NCI-H2196 treated with DMSO at 0.1 percent for 48 hours (cell line): Measurements from ENCODE around the gene PSORS1C1.
"Not testable (repeated sequence)": the region's sequence is repeated elsewhere in the genome, so short reads cannot be mapped to it uniquely, and the experiment has no call there.

ENCODE experiments used
- DNase-seq: peaks from one replicate; lab custom pipeline; 2025; ENCODE audit not compliant: unreplicated experiment; lab: John Stamatoyannopoulos, UW

PSORS1C1 gene, protein sequence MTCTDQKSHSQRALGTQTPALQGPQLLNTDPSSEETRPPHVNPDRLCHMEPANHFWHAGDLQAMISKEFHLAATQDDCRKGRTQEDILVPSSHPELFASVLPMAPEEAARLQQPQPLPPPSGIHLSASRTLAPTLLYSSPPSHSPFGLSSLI

DNA sequence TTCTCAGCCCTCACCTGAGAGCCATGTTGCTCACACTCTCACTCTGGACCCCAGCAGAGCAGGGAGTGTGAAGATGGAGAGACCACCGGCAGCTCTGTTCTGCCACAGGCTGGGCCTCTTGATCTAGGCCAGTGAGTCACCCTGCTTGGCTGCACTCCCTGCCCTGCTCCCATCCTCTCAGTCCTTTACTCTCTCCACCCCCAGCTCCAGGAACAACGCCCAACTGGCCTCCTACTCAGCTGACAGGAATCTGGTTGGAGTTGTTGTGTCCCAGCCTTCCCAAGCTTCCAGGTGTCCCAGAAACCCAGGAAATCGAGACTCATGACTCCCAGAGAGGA, at the start of gene PSORS1C1:
TSS of gene PSORS1C1 (plus strand) at position 260 of the 338 bp plus-strand sequence. CDS start 14,833 bp downstream, outside the sequence.
- no peak for DNase-seq

GRCh38 chr6:31065556-31065955, 49.0 kb upstream of the PSORS1C1 start:
- DNase-seq, result no peak

- DNase-seq, result not testable (repeated sequence)
Measured at GRCh38 chr6:31067028-31067427, 47.6 kb upstream of the PSORS1C1 start.

DNA sequence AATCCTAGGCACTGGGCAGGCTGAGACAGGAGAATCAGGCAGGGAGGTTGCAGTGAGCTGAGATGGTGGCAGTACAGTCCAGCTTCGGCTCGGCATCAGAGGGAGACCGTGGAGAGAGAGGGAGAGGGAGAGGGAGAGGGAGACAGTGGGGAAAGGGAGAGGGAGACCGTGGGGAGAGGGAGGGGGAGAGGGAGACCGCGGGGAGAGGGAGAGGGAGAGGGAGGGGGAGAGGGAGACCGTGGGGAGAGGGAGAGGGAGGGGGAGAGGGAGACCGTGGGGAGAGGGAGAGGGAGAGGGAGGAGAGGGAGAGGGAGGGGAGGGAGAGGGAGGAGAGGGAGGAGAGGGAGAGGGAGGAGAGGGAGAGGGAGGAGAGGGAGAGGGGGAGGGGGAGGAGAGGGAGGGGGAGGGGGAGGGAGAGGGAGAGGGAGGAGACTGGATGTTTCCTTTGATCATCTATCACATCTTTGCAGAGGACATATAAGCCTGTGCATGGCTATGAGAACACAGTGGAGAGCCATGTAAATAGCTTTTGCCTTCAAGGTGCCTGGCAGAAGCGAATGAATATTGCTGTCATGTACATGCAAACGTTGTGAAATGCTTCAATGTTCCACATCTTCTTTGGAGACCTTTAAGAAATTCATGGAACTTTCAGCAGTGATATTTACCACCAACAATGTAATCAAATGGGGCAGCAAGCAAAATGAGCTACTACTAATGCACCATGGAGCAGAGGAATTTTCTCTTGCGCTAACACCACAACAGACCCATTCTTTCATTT, 46.5 kb upstream of the PSORS1C1 start:
- DNase-seq, result not testable (repeated sequence)

DNA sequence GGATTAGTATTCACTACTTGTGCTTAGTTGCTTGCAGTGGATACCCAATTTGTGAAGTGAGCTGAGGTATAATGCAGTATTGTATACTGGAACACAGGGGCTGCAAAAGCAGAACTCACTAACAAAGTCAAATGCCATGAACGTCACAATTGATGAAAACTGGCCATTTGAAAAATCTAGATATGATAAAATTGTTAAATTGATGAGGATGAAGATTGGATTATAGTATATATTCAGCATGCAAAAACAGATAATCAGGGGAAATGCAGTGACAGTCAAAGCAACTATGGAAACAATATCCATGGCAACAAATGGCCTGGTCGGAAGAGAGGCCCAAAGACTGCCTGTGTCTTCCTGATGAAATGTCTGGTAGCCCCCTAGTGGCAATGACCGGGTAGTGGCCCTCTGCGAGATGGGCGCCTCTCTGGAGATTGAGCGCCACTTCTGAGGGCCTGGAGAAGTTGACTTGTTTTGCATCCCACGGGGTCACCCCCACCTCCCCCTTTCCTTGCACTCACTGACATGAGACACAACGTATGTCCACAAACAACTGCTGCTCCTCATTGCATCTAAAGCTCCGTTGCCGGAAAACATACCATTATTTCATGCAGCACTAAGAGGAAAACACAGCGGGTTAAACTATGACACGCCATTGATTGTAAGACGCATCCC, 45.8 kb upstream of the PSORS1C1 start:
- peak; percentile 51 for DNase-seq

DNA sequence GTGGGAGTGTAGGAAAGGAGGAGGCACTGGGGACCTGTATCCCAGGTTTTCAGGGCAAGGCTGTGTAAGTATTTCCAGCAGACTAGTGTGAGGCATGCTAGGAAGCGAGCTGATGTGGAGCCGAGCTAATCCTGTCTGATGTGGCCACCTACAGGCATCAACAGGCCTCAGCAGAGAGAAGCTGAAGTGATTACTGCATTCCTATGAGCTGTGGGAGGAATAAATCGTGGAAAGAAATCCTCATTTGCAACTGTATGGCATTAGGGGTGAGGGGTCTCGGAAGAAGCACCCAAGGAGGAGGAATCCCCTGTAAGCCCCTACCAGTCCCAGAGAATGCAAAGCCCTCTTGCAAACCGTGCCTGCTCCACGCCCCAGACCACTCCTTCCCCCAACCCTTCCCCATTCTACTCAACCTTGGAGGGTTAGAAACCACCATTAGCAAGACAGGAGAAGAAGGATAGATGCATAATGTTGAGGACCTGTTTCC, 43.8 kb upstream of the PSORS1C1 start:
- DNase-seq, result peak; percentile 18

DNA sequence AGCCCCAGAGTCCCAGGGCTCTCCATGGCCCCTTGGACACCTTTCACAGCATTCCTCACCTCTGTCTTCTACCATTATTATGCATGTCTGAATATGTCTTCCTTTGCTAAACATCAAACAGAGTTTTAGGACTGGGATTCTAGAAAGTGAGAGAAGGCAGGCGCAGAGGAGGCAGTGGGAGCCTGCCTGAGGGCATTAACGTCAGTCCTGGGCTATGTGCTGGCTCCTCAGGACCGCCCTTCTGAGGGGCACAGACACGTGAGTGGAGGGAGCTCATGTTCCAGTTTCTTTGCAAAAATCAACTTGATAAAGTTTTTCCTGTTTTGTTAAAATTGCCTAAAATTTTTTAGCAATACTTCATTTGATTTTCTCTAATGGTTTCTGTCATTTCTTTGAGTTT, 40.2 kb upstream of the PSORS1C1 start:
- DNase-seq, result no peak

GRCh38 chr6:31075528-31075927, 39.1 kb upstream of the PSORS1C1 start:
- DNase-seq, result no peak

DNA sequence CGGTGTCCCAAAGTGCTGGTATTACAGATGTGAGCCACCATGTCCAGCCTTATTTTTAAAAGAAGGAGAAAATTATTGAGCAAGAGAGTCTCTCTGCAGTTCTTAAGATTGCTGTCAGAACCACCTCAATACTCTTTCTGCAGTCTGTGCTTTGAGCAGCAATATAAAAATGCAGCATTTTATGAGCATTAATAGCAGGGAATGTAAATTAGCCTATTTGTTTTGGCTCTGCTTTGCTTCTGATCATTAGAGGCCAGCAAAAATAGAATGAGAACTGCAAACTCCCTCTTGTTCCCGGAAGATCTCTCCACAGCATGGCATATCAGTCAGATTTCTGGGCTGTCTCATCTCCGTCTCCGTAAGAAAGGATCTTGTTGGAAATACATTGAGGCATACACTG, 38.0 kb upstream of the PSORS1C1 start:
- DNase-seq, result no peak

GRCh38 chr6:31079656-31080261, 34.8 kb upstream of the PSORS1C1 start:
- DNase-seq, result peak; percentile 52

DNA sequence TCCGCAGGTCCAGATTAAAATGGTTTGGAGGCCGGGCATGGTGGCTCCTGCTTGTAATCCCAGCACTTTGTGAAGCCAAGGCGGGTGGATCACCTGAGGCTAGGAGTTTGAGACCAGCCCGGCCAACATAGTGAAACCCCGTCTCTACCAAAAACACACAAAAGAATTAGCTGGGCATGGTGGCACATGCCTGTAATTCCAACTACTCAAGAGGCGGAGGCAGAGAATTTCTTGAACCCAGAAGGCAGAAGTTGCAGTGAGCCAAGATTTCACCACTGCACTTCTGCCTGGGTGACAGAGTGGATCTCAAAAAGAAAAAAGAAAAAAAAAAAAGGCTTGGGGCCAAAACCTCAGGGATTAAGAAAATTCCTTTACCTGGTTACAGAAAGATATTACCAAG, 32.7 kb upstream of the PSORS1C1 start:
- DNase-seq, result no peak

- DNase-seq, result no peak
Measured at GRCh38 chr6:31083742-31084354, 30.8 kb upstream of the PSORS1C1 start.

DNA sequence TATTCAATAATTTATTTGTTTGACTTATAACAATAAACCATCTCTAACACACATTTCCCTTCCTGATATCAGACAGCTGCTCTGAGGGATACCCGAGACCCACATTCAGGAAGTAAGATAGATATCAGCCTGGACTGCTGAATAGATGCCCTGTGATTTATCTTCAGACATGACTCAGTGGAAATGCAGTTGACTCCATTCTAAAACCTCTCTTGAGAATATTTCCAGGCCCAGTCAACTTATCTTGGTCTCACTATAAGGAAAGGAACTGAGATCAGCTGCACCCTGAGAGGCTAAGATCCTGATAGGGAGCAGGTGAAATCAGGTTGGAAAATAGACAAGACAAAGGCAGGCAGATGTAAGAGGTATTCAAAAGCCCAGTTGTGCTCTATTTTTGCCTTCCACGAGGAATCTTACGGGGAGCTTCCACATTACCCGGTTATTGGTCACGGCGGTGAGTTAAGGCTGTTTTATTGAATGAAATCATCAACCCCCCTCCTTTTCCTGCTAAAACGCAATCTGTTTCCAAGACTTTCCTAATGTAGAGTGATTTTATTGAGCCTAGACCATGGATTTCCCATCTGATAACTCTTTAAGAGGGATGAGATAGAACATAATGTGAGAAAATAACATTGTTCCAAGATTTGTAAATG, 27.7 kb upstream of the PSORS1C1 start:
- DNase-seq, result no peak

GRCh38 chr6:31087494-31088089, 27.0 kb upstream of the PSORS1C1 start:
- peak; percentile 33 for DNase-seq

- DNase-seq, result no peak
Measured at GRCh38 chr6:31090275-31090972, 24.2 kb upstream of the PSORS1C1 start.

DNA sequence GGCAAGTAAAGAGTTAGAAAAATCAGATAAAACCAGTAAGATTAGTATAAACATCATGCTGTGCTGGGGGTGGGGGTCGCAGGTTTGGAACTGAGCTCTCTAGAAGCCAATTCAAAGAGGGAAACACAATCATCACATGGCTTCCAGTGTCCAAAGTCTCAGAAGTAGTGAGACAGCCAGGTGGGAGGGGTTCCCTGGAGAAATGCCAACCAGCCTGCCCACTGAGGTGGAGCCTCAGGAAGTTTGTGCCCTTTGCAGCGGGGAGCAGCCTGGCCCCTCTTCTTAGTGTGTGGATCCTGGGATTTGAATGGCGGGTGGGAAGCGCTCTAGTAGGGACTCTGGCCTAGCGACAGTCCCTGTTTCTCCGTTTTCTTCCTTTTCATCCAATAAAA, 23.6 kb upstream of the PSORS1C1 start:
- no peak for DNase-seq

GRCh38 chr6:31091680-31092079, 22.9 kb upstream of the PSORS1C1 start:
- DNase-seq, result no peak

DNA sequence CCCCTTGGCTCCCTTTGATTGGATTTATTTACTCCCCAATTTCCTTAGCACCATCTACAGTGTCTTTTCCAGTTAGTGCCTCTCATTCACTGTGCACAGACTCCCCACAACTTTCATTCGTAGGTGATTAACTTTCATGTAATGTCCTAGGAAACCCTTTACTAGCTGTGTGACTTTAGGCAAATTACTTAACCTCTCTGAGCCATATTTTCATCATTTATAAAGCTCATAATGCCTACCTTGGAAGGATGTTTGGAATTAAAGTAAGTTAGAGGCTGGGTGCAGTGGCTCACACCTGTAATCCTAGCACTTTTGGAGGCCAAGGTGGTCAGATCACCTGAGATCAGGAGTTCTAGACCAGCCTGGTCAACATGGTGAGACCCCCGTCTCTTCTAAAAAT, 22.4 kb upstream of the PSORS1C1 start:
- DNase-seq, result no peak

DNA sequence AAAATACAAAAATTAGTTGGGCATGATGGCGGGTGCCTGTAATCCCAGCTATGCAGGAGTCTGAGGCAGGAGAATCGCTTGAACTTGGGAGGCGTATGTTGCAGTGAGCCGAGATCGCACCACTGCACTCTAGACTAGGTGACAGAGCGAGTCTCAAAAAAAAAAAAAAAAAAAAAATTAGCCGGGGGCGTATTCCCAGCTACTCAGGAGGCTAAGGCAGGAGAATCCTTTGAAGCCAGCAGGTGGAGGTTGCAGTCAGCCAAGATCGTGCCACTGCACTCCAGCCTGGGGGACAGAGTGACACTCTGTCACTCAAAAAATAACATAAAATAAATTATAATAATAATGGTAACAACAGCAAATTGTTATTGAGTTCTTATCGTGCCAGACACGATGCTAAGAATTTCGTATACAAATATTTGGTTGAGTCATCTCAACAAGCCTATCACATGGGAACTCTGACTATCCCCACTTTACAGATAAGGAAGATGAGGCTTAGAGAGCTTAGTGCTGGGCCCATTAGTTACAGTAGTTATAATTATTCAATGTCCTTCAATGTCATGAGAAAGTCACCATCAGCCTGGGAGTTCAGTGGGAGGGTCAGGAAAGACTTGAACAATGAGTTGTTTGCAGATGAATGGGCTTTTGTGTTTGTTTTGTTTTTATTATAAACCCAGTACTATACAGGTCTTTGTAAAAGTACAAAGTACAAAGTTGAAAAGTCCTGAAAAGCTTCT, 21.7 kb upstream of the PSORS1C1 start:
- DNase-seq, result no peak
